Fibroblast of lung (primary cell): ENCODE results near the gene EFCAB7.

Source experiments
- EZH2 ChIP-seq: IDR thresholded peaks from 2 replicates; pipeline ENCODE4 v1.5.1; 2012; ENCODE audit warnings: low read length, control low read depth, mild to moderate bottlenecking; ENCODE audit errors: missing control alignments
- TF ChIP-seq, protein P1 (sequence below), 2 donors: IDR thresholded peaks in 1 of 2; conservative IDR thresholded peaks in 1 of 2; 1 replicate in 1 of 2; 2 replicates in 1 of 2; pipeline ENCODE4 v1.5.1; 2011 to 2012; ENCODE audit warnings: low read length in 2 of 2, control low read depth in 1 of 2, inconsistent platforms in 1 of 2, low read depth in 1 of 2, mild to moderate bottlenecking in 1 of 2

DNA sequence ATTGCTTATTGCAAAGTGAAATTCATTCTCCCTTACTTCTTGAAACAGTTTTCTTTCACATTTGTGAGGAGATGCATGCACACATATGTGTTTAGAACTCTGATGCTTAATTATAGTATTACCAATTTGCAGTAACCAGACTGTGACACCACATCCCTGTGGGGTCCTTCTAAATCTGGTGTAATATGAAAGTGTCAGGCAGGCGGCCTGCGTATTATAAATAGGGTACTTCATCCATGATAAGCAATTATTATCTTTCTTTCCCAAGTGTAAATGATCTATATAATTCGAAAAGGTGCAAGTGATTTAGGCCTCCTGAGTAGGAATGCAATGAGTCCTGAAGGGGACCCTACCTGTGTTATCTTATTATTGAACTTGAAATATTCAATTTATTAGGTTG is 876 bp downstream of the EFCAB7 start:
- TF ChIP-seq EZH2 = no peak
- TF ChIP-seq, protein P1, sequence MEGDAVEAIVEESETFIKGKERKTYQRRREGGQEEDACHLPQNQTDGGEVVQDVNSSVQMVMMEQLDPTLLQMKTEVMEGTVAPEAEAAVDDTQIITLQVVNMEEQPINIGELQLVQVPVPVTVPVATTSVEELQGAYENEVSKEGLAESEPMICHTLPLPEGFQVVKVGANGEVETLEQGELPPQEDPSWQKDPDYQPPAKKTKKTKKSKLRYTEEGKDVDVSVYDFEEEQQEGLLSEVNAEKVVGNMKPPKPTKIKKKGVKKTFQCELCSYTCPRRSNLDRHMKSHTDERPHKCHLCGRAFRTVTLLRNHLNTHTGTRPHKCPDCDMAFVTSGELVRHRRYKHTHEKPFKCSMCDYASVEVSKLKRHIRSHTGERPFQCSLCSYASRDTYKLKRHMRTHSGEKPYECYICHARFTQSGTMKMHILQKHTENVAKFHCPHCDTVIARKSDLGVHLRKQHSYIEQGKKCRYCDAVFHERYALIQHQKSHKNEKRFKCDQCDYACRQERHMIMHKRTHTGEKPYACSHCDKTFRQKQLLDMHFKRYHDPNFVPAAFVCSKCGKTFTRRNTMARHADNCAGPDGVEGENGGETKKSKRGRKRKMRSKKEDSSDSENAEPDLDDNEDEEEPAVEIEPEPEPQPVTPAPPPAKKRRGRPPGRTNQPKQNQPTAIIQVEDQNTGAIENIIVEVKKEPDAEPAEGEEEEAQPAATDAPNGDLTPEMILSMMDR (conservative IDR thresholded peaks at IDR 0.05 in 1 of 2, IDR thresholded peaks at IDR 0.05 in 1 of 2; ENCODE audit: low read depth in 1 of 2, low read length in 2 of 2) = no peak
